ENCODE results near the gene YBX1. TPM values are rescaled to one million over a fixed set of nuclear protein-coding genes. Genes with fewer than 3 reads are reported as not detected.
"Not testable (repeated sequence)": the region's sequence is repeated elsewhere in the genome, so short reads cannot be mapped to it uniquely, and the experiment has no call there.

YBX1 gene
- total RNA-seq, 1 donor from 2014 or later, result 499 TPM

GRCh38 chr1:42689912-42690311 is 7.7 kb downstream of the YBX1 start:
- DNase-seq (ENCODE audit: low spot score), result no peak

DNA sequence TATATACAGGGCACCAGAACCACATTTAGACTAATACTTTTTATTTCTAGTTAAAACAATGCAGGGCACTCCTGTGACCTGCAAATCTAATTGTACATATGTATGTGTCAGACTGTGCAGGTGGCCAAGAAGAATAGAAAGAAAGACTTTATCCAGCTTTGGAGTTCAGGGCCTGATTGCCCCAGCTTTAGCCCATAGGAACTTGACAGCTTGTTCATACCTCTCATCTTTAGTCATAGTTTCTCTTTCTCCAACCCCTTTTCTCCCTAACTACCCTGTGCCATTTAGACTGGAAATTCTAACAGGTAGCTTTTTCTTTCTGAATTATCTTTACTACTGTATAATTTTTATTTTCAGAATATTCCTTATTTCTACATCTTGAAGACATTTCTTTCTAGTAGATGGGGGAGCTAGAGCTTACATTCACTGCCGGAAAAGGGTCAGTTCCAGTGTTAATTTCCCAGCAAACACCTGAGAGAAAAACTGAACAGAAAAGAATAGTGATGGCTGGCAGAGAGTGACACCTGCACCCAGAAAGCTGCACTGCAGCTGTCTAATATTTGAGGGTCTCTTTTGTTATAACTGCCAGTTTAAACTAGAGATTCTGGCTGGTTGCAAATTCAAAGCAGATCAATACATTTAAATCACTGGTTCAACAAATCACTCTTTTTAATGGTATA is 8.4 kb downstream of the YBX1 start:
- DNase-seq (ENCODE audit: low spot score), result no peak

DNA sequence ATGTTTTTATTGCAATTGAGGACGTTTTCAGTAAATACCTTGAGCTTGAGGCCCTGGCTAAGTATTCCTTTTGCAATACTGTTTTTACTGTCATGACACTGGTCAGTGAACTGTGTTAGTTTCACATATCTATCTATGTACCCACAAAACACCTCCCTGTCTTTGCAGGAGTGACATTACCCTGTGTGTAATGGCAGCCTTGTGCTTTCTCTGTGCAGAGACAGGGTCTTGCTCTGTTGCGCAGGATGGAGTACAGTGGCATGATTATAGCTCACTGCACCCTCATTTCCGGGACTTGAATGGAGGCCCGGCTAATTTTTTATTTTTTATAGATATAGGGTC is 8.9 kb downstream of the YBX1 start:
- DNase-seq (ENCODE audit: low spot score), result no peak

- DNase-seq (ENCODE audit: low spot score), result no peak
Observed at GRCh38 chr1:42692461-42692860, 10.2 kb downstream of the YBX1 start.

- DNase-seq (ENCODE audit: low spot score), result no peak
Observed at GRCh38 chr1:42692911-42693310, 10.7 kb downstream of the YBX1 start.

- DNase-seq (ENCODE audit: low spot score), result no peak
Observed at GRCh38 chr1:42698081-42698813, 16.0 kb downstream of the YBX1 start.

DNA sequence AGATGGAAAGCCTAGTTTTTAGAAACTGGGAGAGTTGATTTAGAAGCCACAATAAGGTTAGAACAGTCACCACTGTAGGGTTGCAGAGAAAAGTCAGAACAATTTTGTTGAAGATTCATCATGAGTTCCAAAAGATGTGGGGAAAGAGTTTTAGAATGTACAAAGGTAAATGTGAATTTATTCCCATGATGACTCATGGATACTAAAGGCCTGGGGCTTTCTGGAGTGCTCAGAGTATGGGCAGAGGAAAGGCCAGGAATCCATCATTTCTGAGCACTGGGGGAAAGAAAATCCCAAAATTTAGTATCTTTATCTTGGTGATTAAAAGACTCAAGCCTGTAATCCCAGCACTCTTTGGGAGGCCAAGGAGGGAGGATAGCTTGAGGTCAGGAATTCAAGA is 17.8 kb downstream of the YBX1 start:
- no peak for DNase-seq (ENCODE audit: low spot score)

- DNase-seq (ENCODE audit: low spot score), result no peak
Observed at GRCh38 chr1:42703888-42704464, 21.8 kb downstream of the YBX1 start.

- DNase-seq (ENCODE audit: low spot score), result not testable (repeated sequence)
Observed at GRCh38 chr1:42712808-42713207, 30.6 kb downstream of the YBX1 start.

DNA sequence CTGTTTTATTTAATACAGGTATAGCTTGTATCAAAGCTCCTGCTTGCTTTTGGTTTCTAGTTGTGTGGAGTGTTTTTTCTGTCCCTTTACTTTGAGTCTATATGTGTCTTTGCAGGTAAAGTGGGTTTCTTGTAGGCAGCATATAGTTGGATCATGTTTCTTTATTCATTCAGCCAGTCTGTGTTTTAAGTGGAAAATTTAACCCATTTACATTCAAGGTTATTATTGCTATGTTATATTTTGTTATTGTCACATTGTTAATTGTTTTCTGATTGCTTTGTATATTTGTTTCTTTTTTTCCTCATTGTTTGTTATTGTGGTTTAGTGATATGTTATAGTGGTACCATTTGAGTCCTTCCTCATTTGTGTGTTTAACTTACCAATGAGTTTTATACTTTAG is 31.1 kb downstream of the YBX1 start:
- DNase-seq (ENCODE audit: low spot score), result no peak

DNA sequence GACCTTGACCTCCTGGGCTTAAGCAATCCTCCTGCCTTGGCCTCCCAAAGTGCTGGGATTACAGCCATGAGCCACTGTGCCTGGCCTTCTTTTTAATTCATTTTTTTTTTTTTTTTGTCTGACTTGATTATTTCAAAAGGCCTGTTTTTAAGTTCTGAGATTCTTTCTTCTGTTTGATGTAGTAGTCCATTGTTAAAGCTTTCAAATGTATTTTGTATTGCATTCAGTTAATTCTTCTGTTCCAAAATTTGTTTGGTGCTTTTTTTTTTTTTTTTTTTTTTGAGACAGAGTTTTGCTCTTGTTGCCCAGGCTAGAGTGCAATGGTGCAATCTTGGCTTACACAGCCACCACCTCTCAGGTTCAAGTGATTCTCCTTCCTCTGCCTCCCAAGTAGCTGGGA is 32.2 kb downstream of the YBX1 start:
- DNase-seq (ENCODE audit: low spot score), result not testable (repeated sequence)

DNA sequence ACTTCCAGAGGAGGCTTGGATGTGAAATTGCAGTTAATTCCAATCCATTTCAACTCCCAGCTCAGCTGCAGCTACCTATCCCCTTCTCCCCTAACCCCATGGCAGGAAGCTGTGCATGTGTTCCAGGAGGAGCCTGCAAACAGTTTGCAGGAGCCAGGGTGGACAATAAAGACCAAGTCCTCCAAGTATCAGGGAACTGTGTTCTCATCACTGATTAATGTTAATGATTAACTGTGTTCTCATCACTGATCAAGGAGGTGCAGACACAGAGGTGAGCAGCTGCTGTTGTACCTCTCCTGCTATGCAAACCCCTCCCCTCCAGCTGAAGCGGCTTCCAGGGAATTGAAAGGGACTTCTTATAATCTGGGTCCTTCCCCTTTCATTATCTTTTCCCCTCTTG is 38.6 kb downstream of the YBX1 start:
- no peak for DNase-seq (ENCODE audit: low spot score)

DNA sequence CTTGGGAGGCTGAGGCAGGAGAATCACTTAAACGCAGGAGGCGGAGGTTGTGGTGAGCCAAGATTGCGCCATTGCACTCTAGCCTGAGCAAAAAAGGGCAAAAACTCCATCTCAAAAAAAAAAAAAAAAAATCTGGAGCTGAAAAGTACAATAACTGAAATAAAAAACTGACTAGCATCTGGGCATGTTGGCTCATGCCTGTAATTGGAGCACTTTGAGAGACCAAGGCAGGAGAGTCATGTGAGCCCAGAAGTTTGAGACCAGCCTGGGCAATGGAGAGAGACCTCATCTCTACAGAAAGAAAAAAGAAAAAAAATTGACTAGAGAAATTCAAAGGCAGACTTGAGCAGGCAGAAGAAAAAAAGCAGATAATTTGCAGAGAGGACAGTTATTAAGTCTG is 39.7 kb downstream of the YBX1 start:
- no peak for DNase-seq (ENCODE audit: low spot score)

DNA sequence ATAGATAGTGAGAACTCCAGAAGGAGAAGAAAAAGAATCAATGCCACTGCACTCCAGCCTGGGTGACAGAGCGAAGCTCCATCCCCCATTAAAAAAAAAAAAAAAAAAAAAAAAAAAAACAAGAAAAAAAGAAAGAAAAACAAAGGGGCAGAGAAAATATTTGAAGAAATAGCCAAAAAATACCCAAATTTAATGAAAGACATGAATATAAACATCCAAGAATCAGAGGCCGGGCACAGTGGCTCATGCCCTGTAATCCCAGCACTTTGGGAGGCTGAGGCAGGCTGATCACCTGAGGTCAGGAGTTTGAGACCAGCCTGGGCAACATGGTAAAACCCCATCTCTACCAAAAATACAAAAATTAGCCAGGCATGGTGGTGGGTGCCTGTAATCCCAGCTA is 40.2 kb downstream of the YBX1 start:
- DNase-seq (ENCODE audit: low spot score), result not testable (repeated sequence)

- no peak for DNase-seq (ENCODE audit: low spot score)
Observed at GRCh38 chr1:42723511-42723910, 41.3 kb downstream of the YBX1 start.

GRCh38 chr1:42725820-42726219 is 43.6 kb downstream of the YBX1 start:
- not testable (repeated sequence) for DNase-seq (ENCODE audit: low spot score)

DNA sequence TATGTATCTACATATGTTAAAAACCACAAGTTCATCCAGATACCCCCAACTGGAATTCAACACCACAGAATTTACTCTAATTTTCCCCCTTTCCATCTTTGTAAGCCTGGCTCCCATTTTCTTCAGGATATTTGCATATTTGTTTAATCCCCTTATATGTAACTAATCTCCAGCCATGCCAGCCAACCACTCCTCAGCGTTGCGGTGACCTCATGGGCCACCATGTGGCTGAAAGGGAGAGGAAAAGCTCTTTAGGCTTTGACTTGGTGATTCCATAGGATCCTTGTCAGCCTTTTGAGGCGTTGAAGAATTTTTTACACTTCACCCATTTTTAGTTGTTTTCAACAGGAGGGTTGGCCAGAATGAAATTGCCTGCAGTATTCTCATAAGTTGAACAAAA is 47.8 kb downstream of the YBX1 start:
- no peak for DNase-seq (ENCODE audit: low spot score)

- DNase-seq (ENCODE audit: low spot score), result no peak
Observed at GRCh38 chr1:42730988-42731387, 48.8 kb downstream of the YBX1 start.

GRCh38 chr1:42731585-42731984 is 49.4 kb downstream of the YBX1 start:
- no peak for DNase-seq (ENCODE audit: low spot score)

DNA sequence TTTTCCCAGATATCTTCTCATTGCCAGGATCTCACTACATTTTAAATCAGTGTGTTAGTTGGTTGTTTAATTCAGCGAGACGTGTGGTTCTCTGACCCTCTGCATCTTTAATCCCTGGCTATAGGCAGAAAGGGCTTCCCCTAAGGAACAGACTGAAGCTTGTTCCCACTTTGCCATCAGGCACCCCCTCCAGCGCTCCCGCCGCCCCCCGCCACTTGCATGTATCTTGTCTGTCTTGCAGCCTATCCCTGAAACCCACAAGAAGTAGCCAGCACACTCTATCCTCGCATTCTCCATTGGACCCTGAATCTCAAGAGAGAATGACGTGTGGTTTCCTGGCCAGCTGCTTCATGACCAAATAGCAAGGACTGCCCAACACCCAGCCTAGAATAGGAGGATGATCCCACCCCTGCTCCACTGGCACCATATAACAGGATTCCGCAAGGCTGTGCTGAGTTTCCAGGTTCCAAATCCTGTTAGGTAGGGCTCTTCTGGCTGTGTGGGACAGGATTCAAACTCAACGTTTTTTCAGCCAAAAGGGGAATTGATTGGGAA is 50.0 kb downstream of the YBX1 start:
- DNase-seq (ENCODE audit: low spot score), result no peak

- DNase-seq (ENCODE audit: low spot score), result no peak
Observed at GRCh38 chr1:42733415-42734200, 51.4 kb downstream of the YBX1 start.
